Common myeloid progenitor, CD34-positive (primary cell): Measurements from ENCODE around the gene MBNL1.

Source experiments
- CTCF ChIA-PET: fragments of 350-600 bp; sonication (Branson Sonifier 250); formaldehyde crosslinking; loops from one replicate; lab custom pipeline; 2021; ENCODE audit warnings: antibody characterized with exemption; lab: Charles Lee
- POLR2A ChIA-PET: fragments of 350-600 bp; sonication (Branson Sonifier 250); formaldehyde crosslinking; loops from one replicate; lab custom pipeline; 2021; ENCODE audit warnings: antibody characterized with exemption; lab: Charles Lee
- DNase-seq, 3 donors: peaks; one replicate each; pipeline versions ENCODE4 v3.0.0 to v3.0.0-alpha.2; 2013
- H3K27ac ChIP-seq, 2 experiments: 1 replicate in 1 of 2; 2 replicates in 1 of 2; pipeline ENCODE4 v1.7.0; 2013; ENCODE audit warnings: inconsistent platforms in 2 of 2, low read length in 2 of 2, mild to moderate bottlenecking in 2 of 2, low read depth in 1 of 2, moderate library complexity in 1 of 2; ENCODE audit not compliant: severe bottlenecking in 2 of 2, insufficient read depth in 1 of 2, poor library complexity in 1 of 2
- H3K27me3 ChIP-seq, 5 experiments: replicated peaks in 2 of 5; 1 replicate in 3 of 5; 2 replicates in 2 of 5; pipeline versions ENCODE4 v1.6.1 to v1.7.0; 2013; ENCODE audit warnings: low read length in 4 of 5, mild to moderate bottlenecking in 2 of 5, moderate library complexity in 2 of 5, inconsistent platforms in 1 of 5; ENCODE audit not compliant: insufficient read depth in 5 of 5, control insufficient read depth in 4 of 5
- H3K36me3 ChIP-seq, 4 experiments: 1 replicate in 2 of 4; 2 replicates in 2 of 4; pipeline versions ENCODE4 v1.6.1 to v1.7.0; 2013; ENCODE audit warnings: low read length in 3 of 4, control low read depth in 1 of 4, mild to moderate bottlenecking in 1 of 4; ENCODE audit not compliant: control insufficient read depth in 4 of 4, insufficient read depth in 4 of 4
- H3K4me1 ChIP-seq, 4 experiments: 1 replicate in 3 of 4; 2 replicates in 1 of 4; pipeline versions ENCODE4 v1.6.1 to v1.7.1; 2013; ENCODE audit warnings: low read length in 3 of 4, mild to moderate bottlenecking in 3 of 4, control low read depth in 1 of 4, inconsistent platforms in 1 of 4, moderate library complexity in 1 of 4; ENCODE audit not compliant: control insufficient read depth in 4 of 4, insufficient read depth in 4 of 4; ENCODE audit errors: control extremely low read depth in 1 of 4
- H3K4me3 ChIP-seq, 7 experiments: 1 replicate in 4 of 7; 2 replicates in 3 of 7; pipeline versions ENCODE4 v1.5.1 to v1.7.0; 2013; ENCODE audit warnings: mild to moderate bottlenecking in 7 of 7, low read length in 6 of 7, moderate library complexity in 6 of 7, inconsistent platforms in 2 of 7, low read depth in 2 of 7, control low read depth in 1 of 7; ENCODE audit not compliant: insufficient read depth in 4 of 7, control insufficient read depth in 1 of 7; ENCODE audit errors: extremely low read depth in 1 of 7
- H3K9me3 ChIP-seq, 5 experiments: 1 replicate in 4 of 5; 2 replicates in 1 of 5; pipeline versions ENCODE4 v1.6.1 to v1.7.1; 2013; ENCODE audit warnings: low read length in 4 of 5, mild to moderate bottlenecking in 2 of 5, inconsistent platforms in 1 of 5, low read depth in 1 of 5, moderate library complexity in 1 of 5; ENCODE audit not compliant: control insufficient read depth in 4 of 5, insufficient read depth in 2 of 5; ENCODE audit errors: control extremely low read depth in 1 of 5
- WGBS: methylation state at CpG from one replicate; pipeline ENCODE4 v1.1.5; 2013; ENCODE audit not compliant: insufficient coverage; 5-methylcytosine and 5-hydroxymethylcytosine counted together

MBNL1 gene

GRCh38 chr3:152445212-152445611, 176.5 kb downstream of the MBNL1 start:
- no peak overlapping the region for H3K4me3 ChIP-seq
- ChIA-PET POLR2A (no interaction called here), CTCF (interaction anchor here (0.9 to 2.7 kb wide), 13 partner anchors 8 to 1153 kb away, joined by 3 to 16 read pairs (median 4); no protein-coding TSS in a partner anchor)
- WGBS, result 96% methylated on average over 3 of the region's 6 CpGs
- H3K4me1 ChIP-seq, result peaks cover 6 to 29% (median 12%) of the 10 kb centered on the region in 4 experiments
- H3K9me3 ChIP-seq, result no peaks in the 10 kb centered on the region
- H3K27ac ChIP-seq, result no peak overlapping the region
- DNase-seq, result no peak
- peaks cover 5 to 53% (median 34%) of the 10 kb centered on the region in 4 experiments for H3K36me3 ChIP-seq
- H3K27me3 ChIP-seq, result no peaks in the 10 kb centered on the region

DNA sequence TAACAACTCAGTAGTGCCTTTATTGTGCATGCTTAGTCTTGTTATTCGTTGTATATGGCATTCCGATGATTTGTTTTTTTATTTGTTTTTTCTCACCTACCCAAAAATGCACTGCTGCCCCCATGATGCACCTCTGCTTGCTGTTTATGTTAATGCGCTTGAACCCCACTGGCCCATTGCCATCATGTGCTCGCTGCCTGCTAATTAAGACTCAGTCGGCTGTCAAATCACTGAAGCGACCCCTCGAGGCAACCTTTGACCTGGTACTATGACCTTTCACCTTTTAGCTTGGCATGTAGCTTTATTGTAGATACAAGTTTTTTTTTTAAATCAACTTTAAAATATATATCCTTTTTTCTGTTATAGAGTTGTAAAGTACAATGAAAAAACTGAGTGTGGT, 177.8 kb downstream of the MBNL1 start:
- no peak overlapping the region for H3K4me3 ChIP-seq
- ChIA-PET POLR2A (no interaction called here), CTCF (interaction anchor here (0.9 to 3.1 kb wide), 6 partner anchors 11 to 374 kb away, joined by 3 to 16 read pairs (median 8); no protein-coding TSS in a partner anchor)
- no peak for DNase-seq
- H3K27me3 ChIP-seq, result no peaks in the 10 kb centered on the region
- H3K36me3 ChIP-seq, result peaks cover 9 to 65% (median 39%) of the 10 kb centered on the region in 4 experiments
- H3K4me1 ChIP-seq, result peaks cover 6 to 29% (median 12%) of the 10 kb centered on the region in 4 experiments
- 96% methylated on average over 4 of the region's 7 CpGs for WGBS
- no peaks in the 10 kb centered on the region for H3K9me3 ChIP-seq
- peak overlapping the region in 1 of 2 experiments; percentile 12 for H3K27ac ChIP-seq

GRCh38 chr3:152447511-152447910, 178.8 kb downstream of the MBNL1 start:
- ChIA-PET CTCF (interaction anchor here (1.0 to 3.1 kb wide), 8 partner anchors 10 to 375 kb away, joined by 3 to 13 read pairs (median 6); no protein-coding TSS in a partner anchor), POLR2A (interaction anchor here (0.7 kb wide), 1 partner anchor 141 kb away, joined by 4 read pairs; no protein-coding TSS in a partner anchor)
- peak overlapping the region in 1 of 2 experiments; percentile 47 for H3K27ac ChIP-seq
- WGBS, result no CpG with 5 or more reads among the region's 3 CpGs
- H3K4me3 ChIP-seq, result no peak overlapping the region
- H3K27me3 ChIP-seq, result no peaks in the 10 kb centered on the region
- H3K4me1 ChIP-seq, result peaks cover 6 to 23% (median 12%) of the 10 kb centered on the region in 4 experiments
- H3K9me3 ChIP-seq, result no peaks in the 10 kb centered on the region
- H3K36me3 ChIP-seq, result peaks cover 16 to 75% (median 46%) of the 10 kb centered on the region in 4 experiments
- no peak for DNase-seq

DNA sequence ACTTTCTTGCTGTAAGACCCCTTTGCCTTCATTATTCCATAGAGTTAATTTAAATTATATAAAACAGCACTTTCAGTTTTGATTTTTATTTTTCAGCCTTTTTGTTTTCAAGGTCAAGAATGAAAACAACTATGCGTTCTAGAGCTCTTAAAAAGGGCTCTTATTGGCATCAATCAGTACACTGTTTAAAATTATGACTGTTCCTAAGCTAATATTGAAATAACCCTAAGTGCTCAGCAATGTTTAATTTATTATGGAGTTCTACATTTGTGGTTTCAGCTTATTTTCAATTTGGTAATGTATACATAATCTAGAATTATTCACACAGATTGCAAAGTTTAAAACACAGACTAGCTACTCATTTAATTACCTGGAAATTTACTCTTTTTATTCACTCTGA, 179.4 kb downstream of the MBNL1 start:
- H3K4me1 ChIP-seq, result peaks cover 3 to 17% (median 8%) of the 10 kb centered on the region in 4 experiments
- no peak overlapping the region for H3K4me3 ChIP-seq
- no peaks in the 10 kb centered on the region for H3K9me3 ChIP-seq
- H3K36me3 ChIP-seq, result peaks cover 19 to 78% (median 49%) of the 10 kb centered on the region in 4 experiments
- ChIA-PET CTCF (interaction anchor here (1.0 to 3.1 kb wide), 9 partner anchors 9 to 377 kb away, joined by 3 to 13 read pairs (median 5); no protein-coding TSS in a partner anchor), POLR2A (no interaction called here)
- no peak for DNase-seq
- WGBS, result no CpG with 5 or more reads among the region's 1 CpG
- no peaks in the 10 kb centered on the region for H3K27me3 ChIP-seq
- H3K27ac ChIP-seq, result peak overlapping the region in 1 of 2 experiments; percentile 47

- ChIA-PET CTCF (interaction anchor here (0.6 to 2.0 kb wide), 2 partner anchors 20 to 267 kb away, joined by 3 to 5 read pairs; no protein-coding TSS in a partner anchor), POLR2A (no interaction called here)
- Histone ChIP-seq H3K27ac (peak overlapping the region in 1 of 2 experiments; percentile 10), H3K9me3 (no peaks in the 10 kb centered on the region), H3K27me3 (no peaks in the 10 kb centered on the region), H3K36me3 (peaks cover 27 to 78% (median 53%) of the 10 kb centered on the region in 4 experiments), H3K4me3 (no peak overlapping the region), H3K4me1 (peaks cover 0 to 4% (median 0%) of the 10 kb centered on the region in 4 experiments)
- WGBS, result 100% methylated on average over 1 of the region's 1 CpG
- DNase-seq, result no peak
Measured at GRCh38 chr3:152452318-152452717, 183.6 kb downstream of the MBNL1 start.

DNA sequence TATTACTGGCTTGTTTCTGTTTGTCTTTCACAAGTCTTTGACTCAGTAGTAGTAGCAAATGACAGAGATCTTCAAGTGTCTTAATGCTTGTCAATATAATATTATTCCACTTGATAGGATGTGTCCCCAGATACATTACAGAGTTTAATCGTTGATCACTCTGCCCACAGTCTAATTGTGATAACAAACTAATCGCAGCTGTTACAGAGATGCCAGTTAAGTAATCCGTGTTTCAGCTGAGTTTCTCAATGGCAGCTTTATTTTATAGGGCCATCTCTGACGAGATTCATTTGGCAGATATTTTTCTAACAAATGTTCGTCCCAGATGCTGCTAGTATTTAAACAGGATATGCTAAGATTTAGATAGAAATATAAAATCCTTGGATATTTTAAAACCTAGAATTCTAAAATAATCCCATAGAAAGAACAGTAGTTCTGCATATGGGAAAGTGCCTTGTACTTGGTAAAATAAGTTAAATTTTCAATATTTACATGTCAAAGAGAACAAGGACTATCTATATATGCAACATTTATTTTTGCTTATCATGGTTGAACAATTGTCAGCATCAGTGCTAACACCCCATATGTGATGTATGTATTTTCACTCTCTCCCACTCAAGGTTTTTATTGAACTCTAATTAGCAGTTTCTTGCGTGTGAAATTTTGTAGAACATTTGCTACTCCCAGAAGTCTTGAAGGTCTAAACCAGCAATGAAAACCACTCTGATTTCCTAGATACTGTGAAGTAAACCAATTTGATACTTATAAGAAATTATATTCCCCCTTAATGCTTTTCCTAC, 185.5 kb downstream of the MBNL1 start:
- Histone ChIP-seq H3K27me3 (no peaks in the 10 kb centered on the region), H3K4me1 (peaks cover 0 to 5% (median 0%) of the 10 kb centered on the region in 4 experiments), H3K27ac (no peak overlapping the region), H3K9me3 (no peaks in the 10 kb centered on the region), H3K4me3 (no peak overlapping the region), H3K36me3 (peaks cover 30 to 76% (median 51%) of the 10 kb centered on the region in 4 experiments)
- POLR2A ChIA-PET, result no interaction called here
- WGBS, result 72% methylated on average over 4 of the region's 6 CpGs
- no peak for DNase-seq
- CTCF ChIA-PET, result no interaction called here
